ENCODE measurements around the gene IL1RAPL2. TPM values are rescaled to one million over a fixed set of nuclear protein-coding genes. Genes with fewer than 3 reads are reported as not detected.
"Not testable (repeated sequence)": the region's sequence is repeated elsewhere in the genome, so short reads cannot be mapped to it uniquely, and the experiment has no call there.

The IL1RAPL2 gene
- polyA plus RNA-seq, 1 donor: 1.1 TPM

GRCh38 chrX:104854790-104855340 lies 288.9 kb downstream of the IL1RAPL2 start:
- no peak for DNase-seq

DNA sequence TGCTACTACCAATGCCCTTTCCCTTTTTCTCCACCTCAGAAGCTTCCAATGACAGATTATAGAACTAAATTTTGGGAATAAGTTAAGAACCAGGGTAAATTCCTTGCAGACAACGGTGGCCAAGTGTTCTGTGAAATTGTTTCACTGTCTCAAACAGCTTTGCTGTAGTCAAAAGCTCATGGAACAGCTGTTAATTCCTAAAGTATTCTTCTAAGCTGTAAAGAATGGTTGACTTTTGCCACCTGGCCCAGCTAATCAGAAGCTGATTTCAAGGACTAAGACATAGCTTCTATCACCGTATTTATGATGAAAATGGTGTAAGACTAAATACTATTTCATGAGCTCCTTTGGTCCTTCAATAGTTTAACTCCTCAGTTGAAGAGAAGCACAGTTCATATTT lies 297.5 kb downstream of the IL1RAPL2 start:
- no peak for DNase-seq

- no peak for DNase-seq
These were observed 298.3 kb downstream of the IL1RAPL2 start for GRCh38 chrX:104864296-104864695.

DNA sequence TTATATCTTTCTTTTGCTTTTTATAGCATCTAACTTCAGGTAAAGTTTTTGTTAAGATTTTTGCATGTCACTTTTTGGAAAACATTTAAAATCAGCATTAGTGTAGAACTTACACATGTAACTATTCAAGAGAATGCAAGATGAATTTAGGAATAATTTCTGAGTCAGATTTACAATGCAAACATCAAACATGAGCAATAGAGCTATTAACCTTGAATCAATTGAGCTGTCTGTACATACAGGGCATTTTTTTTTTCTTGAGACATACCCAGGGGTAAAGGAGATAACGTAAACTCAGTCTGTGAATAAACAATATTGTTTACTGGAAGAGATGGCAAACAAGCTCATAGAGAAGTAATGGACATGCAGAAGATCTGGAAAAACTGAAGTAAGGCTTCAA lies 311.5 kb downstream of the IL1RAPL2 start:
- DNase-seq: no peak

- no peak for DNase-seq
These were observed 336.1 kb downstream of the IL1RAPL2 start for GRCh38 chrX:104902070-104902469.

DNA sequence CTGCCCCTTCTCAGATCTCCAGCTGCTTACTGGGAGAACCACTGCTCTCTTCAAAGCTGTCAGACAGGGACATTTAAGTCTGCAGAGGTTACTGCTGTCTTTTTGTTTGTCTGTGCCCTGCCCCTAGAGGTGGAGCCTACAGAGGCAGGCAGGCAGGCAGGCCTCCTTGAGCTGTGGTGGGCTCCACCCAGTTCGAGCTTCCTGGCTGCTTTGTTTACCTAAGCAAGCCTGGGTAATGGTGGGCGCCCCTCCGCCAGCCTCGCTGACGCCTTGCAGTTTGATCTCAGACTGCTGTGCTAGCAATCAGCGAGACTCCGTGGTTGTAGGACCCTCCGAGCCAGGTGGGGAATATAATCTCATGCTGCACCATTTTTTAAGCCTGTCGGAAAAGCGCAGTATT lies 343.7 kb downstream of the IL1RAPL2 start:
- DNase-seq: not testable (repeated sequence)

- DNase-seq: peak; percentile 14
These were observed 347.3 kb downstream of the IL1RAPL2 start for GRCh38 chrX:104913348-104913747.

- not testable (repeated sequence) for DNase-seq
These were observed 348.7 kb downstream of the IL1RAPL2 start for GRCh38 chrX:104914686-104915085.

DNA sequence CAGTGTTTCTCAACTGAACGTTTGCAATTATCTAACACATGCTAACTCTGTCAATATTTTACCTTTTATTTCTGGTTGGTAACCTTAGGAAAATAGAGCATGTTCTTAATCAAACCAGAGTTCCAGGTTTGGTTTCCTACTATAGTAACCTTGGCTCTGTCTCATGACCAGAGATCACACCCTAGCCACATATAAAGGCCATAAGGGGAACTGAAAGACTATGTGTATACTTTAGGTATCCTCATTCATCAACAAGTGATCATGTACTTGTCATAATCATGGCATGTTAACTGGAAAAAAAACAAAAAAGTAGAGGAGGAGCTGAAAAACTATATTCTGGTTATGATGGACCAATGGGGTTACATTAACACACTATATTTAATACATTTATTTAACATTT lies 352.1 kb downstream of the IL1RAPL2 start:
- no peak for DNase-seq

DNA sequence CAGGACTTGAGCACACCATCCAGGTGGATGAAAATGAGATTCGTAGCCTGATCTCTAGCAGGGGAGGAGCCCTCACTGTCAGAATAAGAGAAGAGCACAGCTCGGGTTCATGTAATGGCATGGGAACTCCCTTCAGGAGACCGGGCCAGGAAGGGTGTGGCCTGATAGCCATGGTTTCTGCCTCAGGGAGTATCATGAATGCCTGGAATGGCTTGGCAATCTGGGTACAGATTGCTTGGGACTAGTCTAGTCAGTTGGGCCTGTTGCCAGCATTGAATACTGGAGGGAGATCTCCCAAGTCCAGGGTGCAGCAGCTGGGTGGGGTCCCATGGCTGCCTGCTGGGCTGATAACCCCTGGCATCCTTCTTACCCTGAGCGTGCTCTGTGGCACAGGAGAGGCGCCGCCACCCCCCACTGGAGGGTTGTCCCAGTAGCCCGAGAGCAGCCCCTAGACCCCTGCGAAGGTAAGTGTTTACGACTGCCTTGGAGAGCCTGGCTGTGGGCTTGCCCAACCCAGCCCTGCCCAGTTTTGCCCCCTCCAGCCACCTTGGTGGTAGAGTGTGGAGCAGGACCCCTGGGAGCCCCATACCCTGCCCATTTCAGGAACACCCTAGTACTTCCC lies 355.7 kb downstream of the IL1RAPL2 start:
- DNase-seq: no peak

GRCh38 chrX:104922206-104922621 lies 356.2 kb downstream of the IL1RAPL2 start:
- peak; percentile 59 for DNase-seq

DNA sequence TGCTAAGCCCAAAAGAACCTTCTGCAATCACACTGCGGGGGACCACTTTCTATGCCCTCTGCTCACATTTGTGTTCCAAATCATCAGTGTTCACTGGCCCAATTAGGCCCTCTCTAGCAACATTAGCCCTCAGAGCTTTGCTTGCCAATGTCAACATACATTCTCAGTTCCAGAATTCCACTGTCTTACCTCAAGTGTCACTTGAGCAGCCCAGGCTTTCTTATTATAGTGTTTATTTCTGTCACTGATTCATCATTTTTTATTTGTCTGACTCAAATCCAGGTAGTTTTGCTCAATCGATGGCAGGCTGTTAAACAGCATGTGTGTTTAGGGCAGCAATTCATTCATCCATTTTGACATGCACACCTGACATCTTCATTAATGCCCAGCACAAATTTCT lies 363.3 kb downstream of the IL1RAPL2 start:
- no peak for DNase-seq

DNA sequence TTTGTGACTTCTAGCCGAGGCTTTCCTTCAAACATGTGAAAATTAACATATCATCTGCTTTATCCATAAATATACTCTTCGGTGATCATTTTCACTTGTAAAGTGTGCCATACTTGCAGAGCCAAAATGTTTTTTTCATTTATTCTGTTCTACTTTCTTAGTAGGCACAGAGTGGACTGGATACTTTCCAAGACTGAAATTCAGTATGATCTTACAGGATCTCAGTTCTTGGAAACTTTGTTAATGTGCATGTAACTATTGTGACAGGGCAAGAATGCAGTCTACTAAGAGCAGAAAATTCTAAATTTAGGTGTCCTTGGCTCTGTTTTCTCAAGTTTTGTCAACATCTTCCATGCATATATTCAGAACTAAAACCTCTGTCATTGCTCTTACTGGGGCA lies 369.6 kb downstream of the IL1RAPL2 start:
- no peak for DNase-seq

GRCh38 chrX:104953251-104953650 lies 387.3 kb downstream of the IL1RAPL2 start:
- no peak for DNase-seq

GRCh38 chrX:104961926-104962325 lies 395.9 kb downstream of the IL1RAPL2 start:
- no peak for DNase-seq

- DNase-seq: no peak
These were observed 402.2 kb downstream of the IL1RAPL2 start for GRCh38 chrX:104968241-104968640.

DNA sequence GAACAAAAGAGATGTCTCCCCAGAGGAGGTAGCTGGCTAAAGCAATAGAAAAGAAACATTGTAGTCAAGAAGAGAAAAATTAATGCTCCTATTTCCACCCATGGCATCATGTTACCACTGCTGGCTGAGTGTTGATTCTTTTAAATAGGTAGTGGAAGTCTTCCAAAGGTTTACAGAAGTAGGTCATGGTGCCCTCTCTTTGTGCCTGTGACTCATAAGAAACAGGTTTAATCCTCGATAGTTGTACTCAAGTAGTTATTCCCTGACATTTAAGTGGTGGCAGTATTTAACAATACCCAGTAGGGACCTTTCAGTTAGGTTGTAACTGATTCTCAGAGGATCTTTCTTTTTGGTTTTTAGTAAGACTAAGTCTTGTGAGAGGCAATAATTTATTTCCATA lies 406.7 kb downstream of the IL1RAPL2 start:
- no peak for DNase-seq

GRCh38 chrX:104987063-104987462 lies 421.1 kb downstream of the IL1RAPL2 start:
- DNase-seq: no peak

DNA sequence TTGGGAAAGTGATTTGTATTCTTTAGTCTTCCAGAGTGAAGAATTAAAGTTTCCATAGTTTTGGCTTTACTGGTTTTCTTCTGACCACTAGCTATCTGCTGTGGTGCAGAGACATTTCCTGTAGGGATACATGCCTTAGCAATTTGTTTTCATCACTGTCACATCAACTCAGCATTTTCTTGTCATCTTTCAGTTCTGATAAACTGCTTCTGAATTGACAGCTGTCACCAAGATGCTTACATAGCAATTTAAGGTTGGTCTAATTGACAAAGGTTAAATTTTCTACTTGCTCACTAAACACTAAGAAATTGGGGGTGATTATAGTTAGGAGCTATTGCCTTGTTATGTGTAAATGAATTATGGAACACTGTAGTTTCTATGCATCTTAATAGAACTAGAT lies 422.0 kb downstream of the IL1RAPL2 start:
- DNase-seq: no peak

DNA sequence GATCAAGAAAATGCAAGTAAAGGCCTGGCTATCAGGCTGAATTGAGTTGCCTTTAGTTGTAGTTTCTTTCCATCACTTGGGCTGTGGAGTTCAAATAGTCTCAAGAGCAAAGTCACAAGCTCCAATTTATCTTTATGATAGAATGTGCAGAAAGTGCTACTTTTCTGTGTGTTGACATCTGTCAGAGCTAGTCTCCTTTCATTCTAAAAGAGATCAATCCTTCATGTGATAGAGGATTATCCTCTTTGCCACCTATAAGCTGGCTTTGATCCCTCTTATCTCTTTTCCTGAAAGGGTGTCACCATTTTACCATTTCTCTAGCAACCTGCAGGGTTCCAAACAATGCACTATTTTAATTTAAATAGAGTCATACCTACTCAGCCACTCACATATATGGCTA lies 429.5 kb downstream of the IL1RAPL2 start:
- DNase-seq: no peak

DNA sequence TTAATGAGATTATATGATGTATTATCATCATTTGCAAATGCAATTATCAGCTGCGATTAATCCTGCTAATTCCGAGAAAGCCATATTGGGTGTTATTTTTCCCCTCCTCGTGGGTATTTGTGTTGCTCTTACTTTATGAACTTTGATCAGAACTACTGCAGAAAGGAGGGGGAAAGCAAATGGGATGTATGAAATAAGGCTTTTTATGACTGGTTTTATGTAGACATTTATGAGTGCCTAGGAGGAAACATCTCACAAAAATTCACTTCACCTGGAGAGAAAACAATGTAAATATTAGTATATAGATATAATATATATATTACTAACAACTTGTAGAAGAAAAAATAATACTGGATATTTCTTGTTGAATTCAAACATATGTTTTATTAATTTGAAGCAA lies 440.1 kb downstream of the IL1RAPL2 start:
- DNase-seq: no peak

- no peak for DNase-seq
These were observed 441.0 kb downstream of the IL1RAPL2 start for GRCh38 chrX:105006996-105007395.

GRCh38 chrX:105013719-105014118 lies 447.7 kb downstream of the IL1RAPL2 start:
- DNase-seq: no peak

DNA sequence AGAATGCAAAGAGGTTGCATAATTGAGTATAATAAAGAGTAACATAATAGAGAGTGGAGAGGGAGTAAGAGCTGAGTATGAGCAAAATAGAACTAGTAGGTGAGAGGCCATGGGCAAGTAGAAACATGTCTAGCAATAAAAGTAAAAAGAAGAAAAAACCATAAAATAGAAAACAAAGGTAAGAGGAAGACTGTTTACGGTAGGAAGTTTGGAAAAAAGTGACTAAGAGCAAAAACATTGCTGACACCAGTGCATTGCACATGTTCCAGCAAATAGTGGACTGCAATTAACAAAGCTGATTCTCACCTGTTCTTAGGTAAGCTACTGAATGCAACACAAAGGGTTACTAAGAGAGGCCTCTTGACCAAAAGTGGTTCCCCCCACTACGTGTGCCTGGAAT lies 451.6 kb downstream of the IL1RAPL2 start:
- DNase-seq: no peak
